Stimulated activated CD8-positive, alpha-beta memory T cell treated with anti-CD3 and anti-CD28 coated beads, Interleukin-7, amount 100 ng/mL, for 1 hour (primary cell): ENCODE results near the gene FARP1.

Experiments
- DNase-seq, 2 donors: peaks; one replicate each; pipeline ENCODE4 v3.0.0-alpha.2; 2020; ENCODE audit warnings: low read depth in 2 of 2

Gene FARP1

GRCh38 chr13:98203646-98204326, 60.9 kb downstream of the FARP1 start:
- DNase-seq: no peak

GRCh38 chr13:98204546-98204945, 61.7 kb downstream of the FARP1 start:
- no peak for DNase-seq

- DNase-seq: no peak
Measured at GRCh38 chr13:98206946-98207345, 64.1 kb downstream of the FARP1 start.

- no peak for DNase-seq
Measured at GRCh38 chr13:98207416-98207815, 64.5 kb downstream of the FARP1 start.

- no peak for DNase-seq
Measured at GRCh38 chr13:98208606-98209005, 65.7 kb downstream of the FARP1 start.

GRCh38 chr13:98212763-98213162, 69.9 kb downstream of the FARP1 start:
- DNase-seq: no peak

- DNase-seq: no peak
Measured at GRCh38 chr13:98213354-98213753, 70.5 kb downstream of the FARP1 start.

GRCh38 chr13:98214008-98214643, 71.2 kb downstream of the FARP1 start:
- no peak for DNase-seq

- DNase-seq: no peak
Measured at GRCh38 chr13:98214707-98215106, 71.8 kb downstream of the FARP1 start.

GRCh38 chr13:98215508-98215907, 72.6 kb downstream of the FARP1 start:
- no peak for DNase-seq

- DNase-seq: no peak
Measured at GRCh38 chr13:98216135-98216565, 73.3 kb downstream of the FARP1 start.

- no peak for DNase-seq
Measured at GRCh38 chr13:98216711-98217285, 73.9 kb downstream of the FARP1 start.

- no peak for DNase-seq
Measured at GRCh38 chr13:98217597-98217996, 74.7 kb downstream of the FARP1 start.

- no peak for DNase-seq
Measured at GRCh38 chr13:98219685-98220084, 76.8 kb downstream of the FARP1 start.

- DNase-seq: no peak
Measured at GRCh38 chr13:98220271-98220791, 77.4 kb downstream of the FARP1 start.

- no peak for DNase-seq
Measured at GRCh38 chr13:98221234-98221633, 78.3 kb downstream of the FARP1 start.

GRCh38 chr13:98222081-98222554, 79.2 kb downstream of the FARP1 start:
- no peak for DNase-seq

- DNase-seq: no peak
Measured at GRCh38 chr13:98222816-98223215, 79.9 kb downstream of the FARP1 start.

GRCh38 chr13:98223741-98224140, 80.8 kb downstream of the FARP1 start:
- no peak for DNase-seq

GRCh38 chr13:98224557-98224956, 81.7 kb downstream of the FARP1 start:
- DNase-seq: no peak

GRCh38 chr13:98225036-98225940, 82.4 kb downstream of the FARP1 start:
- no peak for DNase-seq

- no peak for DNase-seq
Measured at GRCh38 chr13:98226496-98226895, 83.6 kb downstream of the FARP1 start.
